Measurements from ENCODE around the gene TEAD1. TPM values are rescaled to one million over a fixed set of nuclear protein-coding genes. Genes with fewer than 3 reads are reported as not detected.
A peak's percentile ranks its signal among the peaks of the same experiment; 100 is the strongest.

Gene TEAD1
- total RNA-seq, 4 donors from 2014 or later, result 46.1 to 175 (median 126) TPM

DNA sequence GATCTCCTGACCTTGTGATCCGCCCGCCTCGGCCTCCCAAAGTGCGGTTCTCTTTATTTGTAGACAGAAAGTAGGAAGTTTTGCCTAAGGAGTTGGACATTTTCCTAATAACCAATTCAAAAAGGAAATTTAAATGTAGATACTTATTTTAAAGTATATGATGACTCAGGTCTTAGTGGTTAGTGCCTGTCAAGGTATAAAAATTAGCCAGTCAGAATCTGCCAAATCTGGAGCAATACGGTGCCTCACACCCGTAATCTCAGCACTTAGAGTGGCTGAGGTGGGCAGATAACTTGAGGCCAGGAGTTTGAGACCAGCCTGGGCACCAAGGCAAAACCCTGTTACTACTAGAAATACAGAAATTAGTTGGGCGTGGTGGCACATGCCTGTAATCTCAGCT is 248.2 kb downstream of the TEAD1 start:
- in situ Hi-C loops (cut with MboI; ENCODE audit: low sequenced_read_pairs in 4 of 4), result no loop called here
- no peak for TF ChIP-seq POLR2A (IDR thresholded peaks at IDR 0.05)
- TF ChIP-seq, protein P1, sequence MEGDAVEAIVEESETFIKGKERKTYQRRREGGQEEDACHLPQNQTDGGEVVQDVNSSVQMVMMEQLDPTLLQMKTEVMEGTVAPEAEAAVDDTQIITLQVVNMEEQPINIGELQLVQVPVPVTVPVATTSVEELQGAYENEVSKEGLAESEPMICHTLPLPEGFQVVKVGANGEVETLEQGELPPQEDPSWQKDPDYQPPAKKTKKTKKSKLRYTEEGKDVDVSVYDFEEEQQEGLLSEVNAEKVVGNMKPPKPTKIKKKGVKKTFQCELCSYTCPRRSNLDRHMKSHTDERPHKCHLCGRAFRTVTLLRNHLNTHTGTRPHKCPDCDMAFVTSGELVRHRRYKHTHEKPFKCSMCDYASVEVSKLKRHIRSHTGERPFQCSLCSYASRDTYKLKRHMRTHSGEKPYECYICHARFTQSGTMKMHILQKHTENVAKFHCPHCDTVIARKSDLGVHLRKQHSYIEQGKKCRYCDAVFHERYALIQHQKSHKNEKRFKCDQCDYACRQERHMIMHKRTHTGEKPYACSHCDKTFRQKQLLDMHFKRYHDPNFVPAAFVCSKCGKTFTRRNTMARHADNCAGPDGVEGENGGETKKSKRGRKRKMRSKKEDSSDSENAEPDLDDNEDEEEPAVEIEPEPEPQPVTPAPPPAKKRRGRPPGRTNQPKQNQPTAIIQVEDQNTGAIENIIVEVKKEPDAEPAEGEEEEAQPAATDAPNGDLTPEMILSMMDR (IDR thresholded peaks at IDR 0.05 in 4 of 5, conservative IDR thresholded peaks at IDR 0.05 in 1 of 5), result no peak
- no peaks in the 10 kb centered on the region for H3K27me3 ChIP-seq
- ATAC-seq (no peak), DNase-seq (no peak)
- no peaks in the 10 kb centered on the region for H3K9me3 ChIP-seq
- H3K36me3 ChIP-seq, result peaks cover 0 to 14% of the 10 kb centered on the region in 2 donors
- intact Hi-C loops (cut with DNase I; ENCODE audit: low total_unique reads), result no loop called here
- peaks cover 0 to 3% of the 10 kb centered on the region in 2 donors for H3K4me1 ChIP-seq
- H3K27ac ChIP-seq, result no peak overlapping the region
- no peak overlapping the region for H3K4me3 ChIP-seq

DNA sequence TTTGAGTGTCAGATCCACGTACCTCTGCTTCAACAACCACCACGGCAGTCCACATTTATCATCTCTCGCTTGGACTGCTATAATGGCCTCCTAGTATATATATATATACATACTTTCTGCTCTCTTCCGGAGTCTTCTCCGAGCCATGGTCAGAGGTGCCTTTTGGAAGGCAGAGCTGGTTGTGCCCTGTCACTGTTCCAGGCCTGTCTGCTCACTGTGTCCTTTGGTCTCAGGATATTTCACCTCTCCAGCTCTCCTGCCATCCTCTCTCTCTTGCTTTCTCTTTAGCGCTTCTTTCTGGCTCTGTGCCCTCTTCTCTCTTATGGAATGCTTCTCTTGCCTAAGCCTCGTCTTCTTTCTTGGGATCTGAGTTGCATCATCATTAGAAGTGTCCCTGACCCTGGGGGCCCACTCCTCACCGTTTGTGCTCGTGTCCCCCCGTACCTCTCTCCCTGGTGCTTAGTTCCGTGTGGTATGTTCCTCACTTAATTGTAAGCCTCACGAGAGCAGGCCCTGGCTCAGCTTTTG is 248.8 kb downstream of the TEAD1 start:
- peaks cover 0 to 14% of the 10 kb centered on the region in 2 donors for H3K36me3 ChIP-seq
- in situ Hi-C loops (cut with MboI; ENCODE audit: low sequenced_read_pairs in 4 of 4), result no loop called here
- intact Hi-C loops (cut with DNase I; ENCODE audit: low total_unique reads), result no loop called here
- ATAC-seq, result peak in 1 of 2 donors; percentile 46
- no peaks in the 10 kb centered on the region for H3K27me3 ChIP-seq
- TF ChIP-seq, protein P1 (IDR thresholded peaks at IDR 0.05 in 4 of 5, conservative IDR thresholded peaks at IDR 0.05 in 1 of 5), result no peak
- TF ChIP-seq POLR2A (IDR thresholded peaks at IDR 0.05), result no peak
- H3K4me3 ChIP-seq, result no peak overlapping the region
- H3K9me3 ChIP-seq, result no peaks in the 10 kb centered on the region
- DNase-seq, result no peak
- peak overlapping the region in 1 of 4 donors; percentile 5 for H3K27ac ChIP-seq
- H3K4me1 ChIP-seq, result no peaks in the 10 kb centered on the region

DNA sequence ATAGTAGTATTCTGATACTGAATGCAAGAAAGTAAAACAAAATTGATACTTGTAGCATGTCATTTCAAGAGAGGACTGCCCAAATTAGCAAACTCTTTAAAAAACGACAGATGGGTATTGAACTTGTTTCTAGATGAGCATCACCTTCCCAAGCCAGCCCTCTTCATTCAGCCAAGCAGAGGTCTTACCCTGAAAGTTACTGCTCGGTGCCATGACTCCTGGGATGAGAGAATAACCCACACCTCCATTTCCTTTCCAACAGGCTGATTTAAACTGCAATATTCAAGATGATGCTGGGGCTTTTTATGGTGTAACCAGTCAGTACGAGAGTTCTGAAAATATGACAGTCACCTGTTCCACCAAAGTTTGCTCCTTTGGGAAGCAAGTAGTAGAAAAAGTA is 250.4 kb downstream of the TEAD1 start:
- no peak overlapping the region for H3K4me3 ChIP-seq
- DNase-seq, result no peak
- no peaks in the 10 kb centered on the region for H3K4me1 ChIP-seq
- in situ Hi-C loops (cut with MboI; ENCODE audit: low sequenced_read_pairs in 4 of 4) (no loop called here), intact Hi-C loops (cut with DNase I; ENCODE audit: low total_unique reads) (no loop called here)
- TF ChIP-seq POLR2A (IDR thresholded peaks at IDR 0.05), result no peak
- TF ChIP-seq, protein P1 (IDR thresholded peaks at IDR 0.05 in 4 of 5, conservative IDR thresholded peaks at IDR 0.05 in 1 of 5), result no peak
- H3K27ac ChIP-seq, result no peak overlapping the region
- H3K9me3 ChIP-seq, result no peaks in the 10 kb centered on the region
- H3K36me3 ChIP-seq, result peaks cover 0 to 14% of the 10 kb centered on the region in 2 donors
- ATAC-seq, result no peak
- H3K27me3 ChIP-seq, result no peaks in the 10 kb centered on the region

DNA sequence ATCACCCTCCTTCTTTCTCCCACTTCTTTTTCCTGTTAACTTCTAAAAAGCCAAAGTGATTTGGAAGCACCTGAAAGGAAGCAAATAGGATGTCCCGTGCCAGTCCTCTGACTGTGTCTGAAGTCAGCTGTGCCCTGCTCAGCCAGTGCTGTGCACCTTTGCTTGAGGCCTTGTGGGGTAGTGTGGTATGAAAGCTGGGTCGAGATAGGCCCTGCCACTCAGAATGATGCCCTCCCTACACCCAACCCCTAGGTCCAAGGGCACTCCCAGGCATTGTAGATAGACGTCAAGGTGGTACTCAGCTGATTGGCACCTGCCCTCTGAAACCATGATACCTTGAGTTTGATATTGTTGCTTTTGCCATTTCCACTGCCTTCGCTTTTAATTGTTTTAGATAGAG is 251.3 kb downstream of the TEAD1 start:
- in situ Hi-C loops (cut with MboI; ENCODE audit: low sequenced_read_pairs in 4 of 4), result no loop called here

More for the DNA sequence above, 251.3 kb downstream of the TEAD1 start:
- Histone ChIP-seq H3K4me3 (no peak overlapping the region), H3K9me3 (no peaks in the 10 kb centered on the region), H3K4me1 (no peaks in the 10 kb centered on the region), H3K27me3 (no peaks in the 10 kb centered on the region), H3K36me3 (peaks cover 0 to 22% of the 10 kb centered on the region in 2 donors), H3K27ac (no peak overlapping the region)
- ATAC-seq, result no peak
- no peak for DNase-seq
- no peak for TF ChIP-seq POLR2A (IDR thresholded peaks at IDR 0.05)
- TF ChIP-seq, protein P1 (IDR thresholded peaks at IDR 0.05 in 4 of 5, conservative IDR thresholded peaks at IDR 0.05 in 1 of 5), result no peak
- intact Hi-C loops (cut with DNase I; ENCODE audit: low total_unique reads), result no loop called here

All from gastrocnemius medialis (tissue), 4 donors.